GM23338 (cell line): ENCODE data around the gene RYR2. TPM values are rescaled to one million over a fixed set of nuclear protein-coding genes. Genes with fewer than 3 reads are reported as not detected.

Source experiments
- ATAC-seq: fragments of 200-7000 bp; cut with Tn5 transposase; 3 replicates; pipeline ENCODE4 v1.9.1; 2020
- DNase-seq: peaks from one replicate; pipeline ENCODE4 v3.0.0-alpha.2; 2015; ENCODE audit warnings: low spot score
- H2AFZ ChIP-seq: fragments of 200-600 bp; sonication (generic); 2 replicates; pipeline ENCODE4 v1.8.0; 2016; ENCODE audit warnings: antibody characterized with exemption, mild to moderate bottlenecking, moderate library complexity
- H3F3A ChIP-seq: fragments of 200-600 bp; sonication (generic); replicated peaks from 2 replicates; pipeline ENCODE4 v1.8.0; 2017; ENCODE audit warnings: antibody characterized with exemption, mixed run types, low read depth
- H3K27ac ChIP-seq: fragments of 200-600 bp; sonication (generic); 2 replicates; pipeline ENCODE4 v1.6.1; 2016; ENCODE audit warnings: low read depth
- H3K27me3 ChIP-seq: fragments of 200-600 bp; sonication (generic); 2 replicates; pipeline ENCODE4 v1.8.0; 2016; ENCODE audit warnings: mild to moderate bottlenecking, mixed run types, moderate library complexity; ENCODE audit not compliant: insufficient read depth
- H3K36me3 ChIP-seq: fragments of 200-600 bp; sonication (generic); 2 replicates; pipeline ENCODE4 v1.8.0; 2016; ENCODE audit warnings: mild to moderate bottlenecking; ENCODE audit not compliant: insufficient read depth
- H3K4me1 ChIP-seq: fragments of 200-600 bp; sonication (generic); 2 replicates; pipeline ENCODE4 v1.8.0; 2016; ENCODE audit warnings: mild to moderate bottlenecking, moderate library complexity; ENCODE audit not compliant: insufficient read depth
- H3K4me2 ChIP-seq: fragments of 200-600 bp; sonication (generic); 2 replicates; pipeline ENCODE4 v1.7.1; 2017; ENCODE audit warnings: mixed run types
- H3K4me3 ChIP-seq: fragments of 200-600 bp; sonication (generic); 2 replicates; pipeline ENCODE4 v1.6.1; 2016; ENCODE audit warnings: mixed run types
- H3K79me2 ChIP-seq: fragments of 200-600 bp; sonication (generic); replicated peaks from 2 replicates; pipeline ENCODE4 v1.8.0; 2017; ENCODE audit warnings: mild to moderate bottlenecking; ENCODE audit not compliant: insufficient read depth
- H3K9me2 ChIP-seq: fragments of 200-600 bp; sonication (generic); 2 replicates; pipeline ENCODE4 v1.8.0; 2017; ENCODE audit not compliant: insufficient read depth
- H4K20me1 ChIP-seq: fragments of 200-600 bp; sonication (generic); replicated peaks from 2 replicates; pipeline ENCODE4 v1.8.0; 2017; ENCODE audit warnings: mild to moderate bottlenecking; ENCODE audit not compliant: insufficient read depth
- H3K27ac Mint-ChIP-seq: 2 replicates; pipeline ENCODE4 v1.8.0; 2020; ENCODE audit warnings: inconsistent platforms, mild to moderate bottlenecking, moderate library complexity, mixed read lengths
- H3K27me3 Mint-ChIP-seq: 3 replicates; pipeline ENCODE4 v1.8.0; 2022; ENCODE audit warnings: low read depth, mild to moderate bottlenecking, moderate library complexity, mixed read lengths, inconsistent platforms; ENCODE audit not compliant: insufficient read depth, poor library complexity
- H3K36me3 Mint-ChIP-seq: 3 replicates; pipeline ENCODE4 v1.8.0; 2021; ENCODE audit warnings: low read depth, mild to moderate bottlenecking, inconsistent platforms, moderate library complexity, mixed read lengths
- H3K4me1 Mint-ChIP-seq: 3 replicates; pipeline ENCODE4 v1.8.0; 2020; ENCODE audit warnings: mild to moderate bottlenecking, inconsistent platforms, mixed read lengths
- H3K4me3 Mint-ChIP-seq: 3 replicates; pipeline ENCODE4 v1.8.0; 2021; ENCODE audit warnings: moderate library complexity, mild to moderate bottlenecking, inconsistent platforms, mixed read lengths
- H3K9me3 Mint-ChIP-seq: 3 replicates; pipeline ENCODE4 v1.8.0; 2020; ENCODE audit warnings: moderate library complexity, mild to moderate bottlenecking, inconsistent platforms, mixed read lengths
- EZH2 ChIP-seq: fragments of 200-600 bp; sonication (generic); IDR thresholded peaks from one replicate; pipeline ENCODE4 v1.8.0; 2017; ENCODE audit warnings: antibody characterized with exemption, mild to moderate bottlenecking, low read depth; ENCODE audit not compliant: unreplicated experiment
- NANOG ChIP-seq: IDR thresholded peaks from 2 replicates; pipeline ENCODE4 v1.6.1; 2016; ENCODE audit warnings: antibody characterized with exemption, borderline replicate concordance
- POLR2AphosphoS5 ChIP-seq: IDR thresholded peaks from 2 replicates; pipeline ENCODE4 v1.6.1; 2016; ENCODE audit warnings: antibody characterized with exemption, low read depth
- STAT1 ChIP-seq: IDR thresholded peaks from one replicate; pipeline ENCODE4 v1.6.1; 2016; ENCODE audit warnings: antibody characterized with exemption; ENCODE audit not compliant: unreplicated experiment
- ZNF114 ChIP-seq: fragments of 250-450 bp; sonication (Bioruptor Pico); IDR thresholded peaks from 2 replicates; pipeline ENCODE4 v1.5.0; 2020; ENCODE audit warnings: mild to moderate bottlenecking, moderate library complexity
- ZNF331 ChIP-seq: fragments of 250-450 bp; sonication (Bioruptor Pico); IDR thresholded peaks from 2 replicates; pipeline ENCODE4 v1.5.0; 2020; ENCODE audit warnings: low read depth, mild to moderate bottlenecking, moderate library complexity
- polyA plus RNA-seq: library from polyadenylated mRNA; unstranded; fragments of >200 nt; fragmentation: Nextera tagmentation; extraction: Ambion mirVana; gene quantifications from 2 replicates; pipeline ENCODE4 v1.2.1, GENCODE V29; 2016
- total RNA-seq: library from RNA; depleted of rRNA; stranded (reverse); fragments of >200 nt; shearing (Covaris generic); gene quantifications from 2 replicates; pipeline ENCODE4 v1.2.3, GENCODE V29; 2014
- TF ChIP-seq, protein P1 (sequence below): fragments of 250-450 bp; sonication (Bioruptor Pico); IDR thresholded peaks from 2 replicates; pipeline ENCODE4 v1.5.0; 2020; ENCODE audit warnings: mild to moderate bottlenecking, moderate library complexity
- TF ChIP-seq, protein P2 (sequence below), 2 experiments: fragments of 200-600 bp in 1 of 2; sonication (generic) in 1 of 2; conservative IDR thresholded peaks; 2 replicates each; pipeline versions ENCODE4 v1.5.1 to v1.6.1; 2016 to 2017; ENCODE audit warnings: antibody characterized with exemption in 2 of 2, low read depth in 2 of 2, mild to moderate bottlenecking in 2 of 2, moderate library complexity in 1 of 2

Gene RYR2
- total and polyA plus RNA-seq, 2 experiments from 2014 or later: 8.9 to 10.0 TPM

DNA sequence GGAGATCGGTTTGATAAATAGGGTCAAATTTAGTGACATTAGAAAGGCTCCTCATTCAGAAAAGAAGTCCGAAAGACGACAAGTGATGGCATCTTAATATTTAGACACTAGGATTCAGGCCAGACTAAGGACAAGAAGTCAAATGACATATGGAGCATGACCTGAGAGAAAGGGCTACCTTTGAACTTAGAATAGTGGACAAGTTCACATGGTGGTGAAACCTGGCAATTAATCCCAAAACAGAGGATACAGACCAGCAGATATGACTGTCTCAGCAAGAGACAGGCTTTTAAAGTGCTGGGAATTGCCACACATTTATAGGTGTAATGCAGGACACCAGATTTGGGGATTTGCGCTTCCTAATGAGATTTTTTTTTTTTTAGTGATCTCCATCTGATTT, 703.6 kb downstream of the RYR2 start:
- H3K36me3 ChIP-seq: no peaks in the 10 kb centered on the region
- DNase-seq (no peak), ATAC-seq (no peak)
- no peaks in the 10 kb centered on the region for H3F3A ChIP-seq
- H4K20me1 ChIP-seq: no peaks in the 10 kb centered on the region
- Mint-ChIP-seq H3K27ac (no peak overlapping the region), H3K4me3 (no peak overlapping the region), H3K9me3 (no peaks in the 10 kb centered on the region), H3K36me3 (no peaks in the 10 kb centered on the region), H3K4me1 (peaks cover 16% of the 10 kb centered on the region; the same call in 2 of the 3 replicates), H3K27me3 (no peaks in the 10 kb centered on the region)
- H2AFZ ChIP-seq: no peak overlapping the region
- no peaks in the 10 kb centered on the region for H3K27me3 ChIP-seq
- H3K27ac ChIP-seq: no peak overlapping the region
- TF ChIP-seq, protein P1, sequence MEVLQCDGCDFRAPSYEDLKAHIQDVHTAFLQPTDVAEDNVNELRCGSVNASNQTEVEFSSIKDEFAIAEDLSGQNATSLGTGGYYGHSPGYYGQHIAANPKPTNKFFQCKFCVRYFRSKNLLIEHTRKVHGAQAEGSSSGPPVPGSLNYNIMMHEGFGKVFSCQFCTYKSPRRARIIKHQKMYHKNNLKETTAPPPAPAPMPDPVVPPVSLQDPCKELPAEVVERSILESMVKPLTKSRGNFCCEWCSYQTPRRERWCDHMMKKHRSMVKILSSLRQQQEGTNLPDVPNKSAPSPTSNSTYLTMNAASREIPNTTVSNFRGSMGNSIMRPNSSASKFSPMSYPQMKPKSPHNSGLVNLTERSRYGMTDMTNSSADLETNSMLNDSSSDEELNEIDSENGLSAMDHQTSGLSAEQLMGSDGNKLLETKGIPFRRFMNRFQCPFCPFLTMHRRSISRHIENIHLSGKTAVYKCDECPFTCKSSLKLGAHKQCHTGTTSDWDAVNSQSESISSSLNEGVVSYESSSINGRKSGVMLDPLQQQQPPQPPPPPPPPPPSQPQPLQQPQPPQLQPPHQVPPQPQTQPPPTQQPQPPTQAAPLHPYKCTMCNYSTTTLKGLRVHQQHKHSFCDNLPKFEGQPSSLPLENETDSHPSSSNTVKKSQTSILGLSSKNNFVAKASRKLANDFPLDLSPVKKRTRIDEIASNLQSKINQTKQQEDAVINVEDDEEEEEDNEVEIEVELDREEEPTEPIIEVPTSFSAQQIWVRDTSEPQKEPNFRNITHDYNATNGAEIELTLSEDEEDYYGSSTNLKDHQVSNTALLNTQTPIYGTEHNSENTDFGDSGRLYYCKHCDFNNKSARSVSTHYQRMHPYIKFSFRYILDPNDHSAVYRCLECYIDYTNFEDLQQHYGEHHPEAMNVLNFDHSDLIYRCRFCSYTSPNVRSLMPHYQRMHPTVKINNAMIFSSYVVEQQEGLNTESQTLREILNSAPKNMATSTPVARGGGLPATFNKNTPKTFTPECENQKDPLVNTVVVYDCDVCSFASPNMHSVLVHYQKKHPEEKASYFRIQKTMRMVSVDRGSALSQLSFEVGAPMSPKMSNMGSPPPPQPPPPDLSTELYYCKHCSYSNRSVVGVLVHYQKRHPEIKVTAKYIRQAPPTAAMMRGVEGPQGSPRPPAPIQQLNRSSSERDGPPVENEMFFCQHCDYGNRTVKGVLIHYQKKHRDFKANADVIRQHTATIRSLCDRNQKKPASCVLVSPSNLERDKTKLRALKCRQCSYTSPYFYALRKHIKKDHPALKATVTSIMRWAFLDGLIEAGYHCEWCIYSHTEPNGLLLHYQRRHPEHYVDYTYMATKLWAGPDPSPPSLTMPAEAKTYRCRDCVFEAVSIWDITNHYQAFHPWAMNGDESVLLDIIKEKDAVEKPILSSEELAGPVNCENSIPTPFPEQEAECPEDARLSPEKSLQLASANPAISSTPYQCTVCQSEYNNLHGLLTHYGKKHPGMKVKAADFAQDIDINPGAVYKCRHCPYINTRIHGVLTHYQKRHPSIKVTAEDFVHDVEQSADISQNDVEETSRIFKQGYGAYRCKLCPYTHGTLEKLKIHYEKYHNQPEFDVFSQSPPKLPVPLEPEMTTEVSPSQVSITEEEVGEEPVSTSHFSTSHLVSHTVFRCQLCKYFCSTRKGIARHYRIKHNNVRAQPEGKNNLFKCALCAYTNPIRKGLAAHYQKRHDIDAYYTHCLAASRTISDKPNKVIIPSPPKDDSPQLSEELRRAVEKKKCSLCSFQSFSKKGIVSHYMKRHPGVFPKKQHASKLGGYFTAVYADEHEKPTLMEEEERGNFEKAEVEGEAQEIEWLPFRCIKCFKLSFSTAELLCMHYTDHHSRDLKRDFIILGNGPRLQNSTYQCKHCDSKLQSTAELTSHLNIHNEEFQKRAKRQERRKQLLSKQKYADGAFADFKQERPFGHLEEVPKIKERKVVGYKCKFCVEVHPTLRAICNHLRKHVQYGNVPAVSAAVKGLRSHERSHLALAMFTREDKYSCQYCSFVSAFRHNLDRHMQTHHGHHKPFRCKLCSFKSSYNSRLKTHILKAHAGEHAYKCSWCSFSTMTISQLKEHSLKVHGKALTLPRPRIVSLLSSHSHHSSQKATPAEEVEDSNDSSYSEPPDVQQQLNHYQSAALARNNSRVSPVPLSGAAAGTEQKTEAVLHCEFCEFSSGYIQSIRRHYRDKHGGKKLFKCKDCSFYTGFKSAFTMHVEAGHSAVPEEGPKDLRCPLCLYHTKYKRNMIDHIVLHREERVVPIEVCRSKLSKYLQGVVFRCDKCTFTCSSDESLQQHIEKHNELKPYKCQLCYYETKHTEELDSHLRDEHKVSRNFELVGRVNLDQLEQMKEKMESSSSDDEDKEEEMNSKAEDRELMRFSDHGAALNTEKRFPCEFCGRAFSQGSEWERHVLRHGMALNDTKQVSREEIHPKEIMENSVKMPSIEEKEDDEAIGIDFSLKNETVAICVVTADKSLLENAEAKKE (CRISPR knock-in tag): no peak
- TF ChIP-seq, protein P2, sequence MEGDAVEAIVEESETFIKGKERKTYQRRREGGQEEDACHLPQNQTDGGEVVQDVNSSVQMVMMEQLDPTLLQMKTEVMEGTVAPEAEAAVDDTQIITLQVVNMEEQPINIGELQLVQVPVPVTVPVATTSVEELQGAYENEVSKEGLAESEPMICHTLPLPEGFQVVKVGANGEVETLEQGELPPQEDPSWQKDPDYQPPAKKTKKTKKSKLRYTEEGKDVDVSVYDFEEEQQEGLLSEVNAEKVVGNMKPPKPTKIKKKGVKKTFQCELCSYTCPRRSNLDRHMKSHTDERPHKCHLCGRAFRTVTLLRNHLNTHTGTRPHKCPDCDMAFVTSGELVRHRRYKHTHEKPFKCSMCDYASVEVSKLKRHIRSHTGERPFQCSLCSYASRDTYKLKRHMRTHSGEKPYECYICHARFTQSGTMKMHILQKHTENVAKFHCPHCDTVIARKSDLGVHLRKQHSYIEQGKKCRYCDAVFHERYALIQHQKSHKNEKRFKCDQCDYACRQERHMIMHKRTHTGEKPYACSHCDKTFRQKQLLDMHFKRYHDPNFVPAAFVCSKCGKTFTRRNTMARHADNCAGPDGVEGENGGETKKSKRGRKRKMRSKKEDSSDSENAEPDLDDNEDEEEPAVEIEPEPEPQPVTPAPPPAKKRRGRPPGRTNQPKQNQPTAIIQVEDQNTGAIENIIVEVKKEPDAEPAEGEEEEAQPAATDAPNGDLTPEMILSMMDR (conservative IDR thresholded peaks at IDR 0.05; ENCODE audit: low read depth in 2 of 2): no peak
- TF ChIP-seq STAT1 (no peak), POLR2AphosphoS5 (no peak), NANOG (no peak), ZNF331 (CRISPR knock-in tag) (no peak), ZNF114 (CRISPR knock-in tag) (no peak), EZH2 (no peak)
- no peak overlapping the region for H3K4me2 ChIP-seq
- no peaks in the 10 kb centered on the region for H3K9me2 ChIP-seq
- no peak overlapping the region for H3K4me3 ChIP-seq
- H3K4me1 ChIP-seq: peaks cover 6% of the 10 kb centered on the region
- no peaks in the 10 kb centered on the region for H3K79me2 ChIP-seq
